ENCODE results near the gene CLEC2L. TPM values are rescaled to one million over a fixed set of nuclear protein-coding genes. Genes with fewer than 3 reads are reported as not detected.

CLEC2L gene
- total RNA-seq, 1 donor from 2014 or later = not detected

GRCh38 chr7:139570626-139571025 lies 47.1 kb downstream of the CLEC2L start:
- no peak for DNase-seq
- Mint-ChIP-seq H3K36me3 (ENCODE audit: low read depth) (peaks cover 5% of the 10 kb centered on the region), H3K27me3 (no peaks in the 10 kb centered on the region), H3K9me3 (no peaks in the 10 kb centered on the region), H3K4me3 (no peak overlapping the region), H3K27ac (no peak overlapping the region), H3K4me1 (no peaks in the 10 kb centered on the region)
- intact Hi-C loops (cut with micrococcal nuclease) = no loop called here

DNA sequence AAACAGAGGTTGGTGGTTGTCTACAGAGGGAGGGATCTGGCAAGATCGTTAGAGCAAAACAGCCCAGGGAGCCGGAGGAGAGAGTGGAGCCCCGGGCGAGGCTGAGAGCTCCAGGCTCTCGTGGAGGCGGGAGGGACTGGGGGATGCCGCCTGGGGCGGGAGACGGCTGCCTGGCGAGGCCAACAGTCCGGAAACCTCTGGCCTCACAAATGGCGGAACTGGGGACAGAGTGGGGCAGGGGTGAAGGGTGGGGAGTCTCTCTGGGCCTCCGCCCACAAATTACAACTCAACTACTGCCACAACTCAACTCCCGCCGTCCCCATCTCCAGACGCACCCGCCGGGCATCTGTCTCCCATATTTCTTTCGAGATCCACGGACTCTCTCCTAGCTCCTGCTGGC lies 47.7 kb downstream of the CLEC2L start:
- H3K27me3 Mint-ChIP-seq = no peaks in the 10 kb centered on the region
- intact Hi-C loops (cut with micrococcal nuclease) = no loop called here
- H3K36me3 Mint-ChIP-seq (ENCODE audit: low read depth) = peaks cover 5% of the 10 kb centered on the region
- no peak for DNase-seq
- H3K9me3 Mint-ChIP-seq = no peaks in the 10 kb centered on the region
- no peak overlapping the region for H3K27ac Mint-ChIP-seq
- H3K4me3 Mint-ChIP-seq = no peak overlapping the region
- no peaks in the 10 kb centered on the region for H3K4me1 Mint-ChIP-seq

- peaks cover 5% of the 10 kb centered on the region for H3K36me3 Mint-ChIP-seq (ENCODE audit: low read depth)
- no peaks in the 10 kb centered on the region for H3K27me3 Mint-ChIP-seq
- no peak overlapping the region for H3K27ac Mint-ChIP-seq
- no peaks in the 10 kb centered on the region for H3K4me1 Mint-ChIP-seq
- H3K9me3 Mint-ChIP-seq = no peaks in the 10 kb centered on the region
- H3K4me3 Mint-ChIP-seq = no peak overlapping the region
- intact Hi-C loops (cut with micrococcal nuclease) = no loop called here
- no peak for DNase-seq
Measured at GRCh38 chr7:139571651-139572050, 48.2 kb downstream of the CLEC2L start.

DNA sequence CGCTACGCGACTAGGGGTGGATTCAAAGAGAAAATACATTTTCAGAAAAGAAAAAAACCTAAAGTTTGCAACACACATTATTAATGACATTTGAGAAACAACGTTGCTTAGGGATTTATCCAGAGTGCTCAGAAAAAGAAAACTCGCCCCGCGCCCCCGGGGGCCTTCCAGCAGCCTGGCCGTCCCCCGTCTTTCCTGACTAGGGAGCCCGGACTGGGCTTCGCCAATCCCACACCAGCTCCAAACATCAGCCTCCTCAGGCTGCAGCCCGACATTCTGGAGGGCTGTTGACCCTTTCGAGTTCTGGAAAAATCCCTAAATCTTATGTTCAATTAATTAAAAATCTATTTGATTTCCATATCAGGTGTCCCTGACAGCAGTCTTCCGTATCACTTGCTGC lies 48.6 kb downstream of the CLEC2L start:
- H3K4me1 Mint-ChIP-seq = no peaks in the 10 kb centered on the region
- peaks cover 5% of the 10 kb centered on the region for H3K36me3 Mint-ChIP-seq (ENCODE audit: low read depth)
- no peak overlapping the region for H3K4me3 Mint-ChIP-seq
- no peak for DNase-seq
- intact Hi-C loops (cut with micrococcal nuclease) = no loop called here
- H3K9me3 Mint-ChIP-seq = no peaks in the 10 kb centered on the region
- H3K27ac Mint-ChIP-seq = no peak overlapping the region
- no peaks in the 10 kb centered on the region for H3K27me3 Mint-ChIP-seq

GRCh38 chr7:139572704-139573385 lies 49.4 kb downstream of the CLEC2L start:
- intact Hi-C loops (cut with micrococcal nuclease) = no loop called here
- H3K4me1 Mint-ChIP-seq = no peaks in the 10 kb centered on the region
- peaks cover 5% of the 10 kb centered on the region for H3K36me3 Mint-ChIP-seq (ENCODE audit: low read depth)
- H3K27ac Mint-ChIP-seq = no peak overlapping the region
- H3K27me3 Mint-ChIP-seq = no peaks in the 10 kb centered on the region
- no peak overlapping the region for H3K4me3 Mint-ChIP-seq
- no peaks in the 10 kb centered on the region for H3K9me3 Mint-ChIP-seq
- no peak for DNase-seq

DNA sequence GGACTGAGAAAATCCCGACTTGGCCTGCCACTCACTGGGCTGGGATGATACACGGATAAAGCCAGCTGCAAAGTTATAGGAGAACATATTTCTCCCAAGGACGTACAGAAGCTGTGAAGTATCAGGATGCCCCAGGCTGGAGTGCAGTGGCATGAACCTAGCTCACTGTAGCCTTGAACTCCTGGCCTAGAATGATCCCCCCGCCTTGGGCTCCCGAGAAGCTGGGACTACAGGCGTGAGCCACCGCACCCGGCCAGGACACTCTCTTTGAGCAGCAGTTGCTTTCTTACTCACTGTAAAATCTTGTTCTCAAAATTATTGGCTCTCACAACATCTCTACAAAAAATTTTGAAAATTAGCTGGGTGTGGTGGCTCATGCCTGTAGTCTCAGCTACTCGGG lies 50.4 kb downstream of the CLEC2L start:
- Mint-ChIP-seq H3K27ac (no peak overlapping the region), H3K27me3 (no peaks in the 10 kb centered on the region), H3K4me3 (no peak overlapping the region), H3K9me3 (no peaks in the 10 kb centered on the region), H3K4me1 (no peaks in the 10 kb centered on the region), H3K36me3 (ENCODE audit: low read depth) (peaks cover 5% of the 10 kb centered on the region)
- intact Hi-C loops (cut with micrococcal nuclease) = no loop called here
- DNase-seq = no peak

DNA sequence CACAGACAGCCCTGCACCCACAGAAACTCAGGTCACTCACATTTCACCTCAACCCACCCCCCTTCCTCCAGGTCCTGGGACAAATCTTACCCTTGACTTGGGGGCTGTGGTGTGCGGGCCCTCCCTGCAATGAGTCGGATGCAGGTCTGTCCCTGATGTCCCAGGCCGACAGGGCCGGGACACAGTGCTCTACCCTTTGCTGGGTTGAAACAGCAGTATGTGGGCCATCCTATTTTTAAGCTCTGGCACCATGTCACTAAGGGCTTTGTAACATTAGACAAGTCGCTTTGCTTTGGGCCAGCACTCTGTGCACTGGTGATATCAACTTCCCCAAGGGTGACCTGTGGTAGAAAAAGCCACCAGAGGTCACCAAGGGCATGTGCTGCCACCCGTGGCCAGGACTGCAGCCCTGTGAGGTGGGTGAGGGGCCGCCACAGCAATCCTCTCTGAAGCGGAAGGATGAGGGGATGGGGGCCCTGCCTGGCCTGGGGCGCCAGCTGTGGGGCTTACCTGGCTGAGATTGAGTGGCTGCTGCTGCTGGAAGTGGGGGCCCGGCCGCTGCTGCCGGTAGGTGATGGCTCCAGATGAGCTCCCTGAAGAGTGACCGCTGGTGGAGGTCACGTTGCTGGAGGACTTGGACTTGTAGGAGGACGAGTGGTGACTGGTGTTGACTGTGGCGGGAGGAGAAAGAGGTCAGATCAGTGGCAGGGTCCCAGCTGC lies 51.3 kb downstream of the CLEC2L start:
- no peak overlapping the region for H3K27ac Mint-ChIP-seq
- intact Hi-C loops (cut with micrococcal nuclease) = no loop called here
- no peaks in the 10 kb centered on the region for H3K4me1 Mint-ChIP-seq
- no peak for DNase-seq
- no peaks in the 10 kb centered on the region for H3K27me3 Mint-ChIP-seq
- no peak overlapping the region for H3K4me3 Mint-ChIP-seq
- peaks cover 5% of the 10 kb centered on the region for H3K36me3 Mint-ChIP-seq (ENCODE audit: low read depth)
- H3K9me3 Mint-ChIP-seq = no peaks in the 10 kb centered on the region

- Mint-ChIP-seq H3K9me3 (no peaks in the 10 kb centered on the region), H3K27me3 (no peaks in the 10 kb centered on the region), H3K4me1 (no peaks in the 10 kb centered on the region), H3K36me3 (ENCODE audit: low read depth) (peaks cover 7% of the 10 kb centered on the region), H3K4me3 (no peak overlapping the region), H3K27ac (no peak overlapping the region)
- no peak for DNase-seq
- intact Hi-C loops (cut with micrococcal nuclease) = no loop called here
Measured at GRCh38 chr7:139575338-139575680, 51.8 kb downstream of the CLEC2L start.

- Mint-ChIP-seq H3K4me3 (no peak overlapping the region), H3K27ac (no peak overlapping the region), H3K36me3 (ENCODE audit: low read depth) (peaks cover 6% of the 10 kb centered on the region), H3K4me1 (no peaks in the 10 kb centered on the region), H3K9me3 (no peaks in the 10 kb centered on the region), H3K27me3 (no peaks in the 10 kb centered on the region)
- no peak for DNase-seq
- intact Hi-C loops (cut with micrococcal nuclease) = no loop called here
Measured at GRCh38 chr7:139576179-139576973, 52.9 kb downstream of the CLEC2L start.

- H3K9me3 Mint-ChIP-seq = no peaks in the 10 kb centered on the region
- no peak for DNase-seq
- no peak overlapping the region for H3K27ac Mint-ChIP-seq
- H3K4me3 Mint-ChIP-seq = no peak overlapping the region
- H3K36me3 Mint-ChIP-seq (ENCODE audit: low read depth) = peaks cover 9% of the 10 kb centered on the region
- intact Hi-C loops (cut with micrococcal nuclease) = no loop called here
- H3K27me3 Mint-ChIP-seq = no peaks in the 10 kb centered on the region
- peaks cover 14% of the 10 kb centered on the region for H3K4me1 Mint-ChIP-seq
Measured at GRCh38 chr7:139580435-139580834, 57.0 kb downstream of the CLEC2L start.

- no peaks in the 10 kb centered on the region for H3K27me3 Mint-ChIP-seq
- peaks cover 14% of the 10 kb centered on the region for H3K4me1 Mint-ChIP-seq
- no peak overlapping the region for H3K4me3 Mint-ChIP-seq
- intact Hi-C loops (cut with micrococcal nuclease) = no loop called here
- no peak overlapping the region for H3K27ac Mint-ChIP-seq
- no peaks in the 10 kb centered on the region for H3K9me3 Mint-ChIP-seq
- H3K36me3 Mint-ChIP-seq (ENCODE audit: low read depth) = peaks cover 14% of the 10 kb centered on the region
- no peak for DNase-seq
Measured at GRCh38 chr7:139582130-139582650, 58.7 kb downstream of the CLEC2L start.

DNA sequence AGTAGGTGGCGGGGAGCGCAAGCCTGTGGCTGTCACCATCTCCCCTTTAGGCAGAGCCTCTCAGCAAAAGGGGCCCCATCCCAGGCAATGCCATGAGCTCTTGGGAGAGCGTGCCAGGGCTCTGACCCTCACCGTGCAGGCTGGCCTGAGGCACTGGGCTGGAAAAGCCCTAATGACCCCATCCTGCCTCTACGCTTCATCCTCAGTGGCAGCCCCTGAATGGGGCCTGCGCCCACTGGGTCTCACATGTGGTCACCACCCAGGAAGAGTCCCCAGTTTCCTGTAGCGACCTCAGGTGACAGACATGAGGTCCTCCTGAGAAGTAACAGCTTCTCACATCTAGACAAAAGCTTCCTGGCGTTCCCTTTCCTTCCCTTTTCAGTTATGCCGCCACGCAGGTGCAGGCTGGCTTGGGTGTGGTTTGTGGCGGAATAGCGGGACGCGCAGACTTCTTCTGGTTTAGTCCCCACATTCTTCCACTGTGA lies 59.2 kb downstream of the CLEC2L start:
- peaks cover 15% of the 10 kb centered on the region for H3K36me3 Mint-ChIP-seq (ENCODE audit: low read depth)
- no peaks in the 10 kb centered on the region for H3K27me3 Mint-ChIP-seq
- no peaks in the 10 kb centered on the region for H3K9me3 Mint-ChIP-seq
- intact Hi-C loops (cut with micrococcal nuclease) = no loop called here
- peaks cover 14% of the 10 kb centered on the region for H3K4me1 Mint-ChIP-seq
- no peak overlapping the region for H3K4me3 Mint-ChIP-seq
- no peak overlapping the region for H3K27ac Mint-ChIP-seq
- DNase-seq = no peak

- intact Hi-C loops (cut with micrococcal nuclease) = no loop called here
- no peak overlapping the region for H3K4me3 Mint-ChIP-seq
- no peaks in the 10 kb centered on the region for H3K9me3 Mint-ChIP-seq
- no peak overlapping the region for H3K27ac Mint-ChIP-seq
- H3K27me3 Mint-ChIP-seq = no peaks in the 10 kb centered on the region
- peaks cover 17% of the 10 kb centered on the region for H3K36me3 Mint-ChIP-seq (ENCODE audit: low read depth)
- no peak for DNase-seq
- H3K4me1 Mint-ChIP-seq = peaks cover 17% of the 10 kb centered on the region
Measured at GRCh38 chr7:139583826-139584553, 60.5 kb downstream of the CLEC2L start.
